ENCODE measurements around the gene PRX. TPM values are rescaled to one million over a fixed set of nuclear protein-coding genes. Genes with fewer than 3 reads are reported as not detected.
A peak's percentile ranks its signal among the peaks of the same experiment; 100 is the strongest.

Gene PRX
- total and polyA plus RNA-seq, 9 of the 15 experiments (the other 6 are each of a cell fraction or from before 2014, with no cell fraction given), result 0.65 to 3.5 (median 1.7) TPM; not detected in 2

DNA sequence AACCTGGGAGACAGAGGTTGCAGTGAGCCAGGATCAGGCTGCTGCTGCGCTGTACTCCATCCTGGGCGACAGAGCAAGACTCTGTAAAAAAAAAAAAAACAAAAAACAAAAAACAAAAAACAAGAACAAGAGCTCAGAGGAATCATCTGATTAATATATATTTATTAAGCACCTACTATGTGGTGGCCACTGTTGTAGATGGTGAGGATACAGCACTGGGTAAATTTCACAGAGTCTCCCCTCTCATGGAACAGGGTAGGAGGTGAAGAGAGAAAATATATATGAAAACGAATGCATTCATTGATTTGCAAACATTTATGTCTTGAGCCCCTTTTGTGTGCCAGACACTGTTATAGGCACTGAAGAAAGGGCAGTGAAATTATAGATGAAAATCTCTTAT lies 18.5 kb upstream of the PRX start:
- 72% methylated on average over 3 of the region's 3 CpGs for WGBS (ENCODE audit: insufficient coverage, low coverage, missing lambda C conversion rate)
- no peaks in the 10 kb centered on the region for H4K20me1 ChIP-seq (replicated peaks; ENCODE audit: control insufficient read depth, insufficient read depth, low read length)
- FAIRE-seq, result no peak

More for the DNA sequence above, 18.5 kb upstream of the PRX start:
- ChIA-PET POLR2A (interaction anchor here (2.5 kb wide), 1 partner anchor 32 kb away, joined by 10 read pairs; no protein-coding TSS in a partner anchor), CTCF (ENCODE audit: low intra/inter-chr PET ratio) (no interaction called here)
- no peak overlapping the region for H2AFZ ChIP-seq (ENCODE audit: low read depth, low read length)
- in situ Hi-C loops (cut with MboI) (no loop called here), intact Hi-C loops (cut with micrococcal nuclease) (no loop called here)
- peaks cover 3% of the 10 kb centered on the region; the same call in 1 of the 3 replicates for H3K79me2 ChIP-seq (ENCODE audit: control insufficient read depth, insufficient read depth, low read length)
- no peak overlapping the region for H3K4me3 ChIP-seq
- no peak for DNase-seq (ENCODE audit: extremely low read depth in 1 of 4, low spot score in 3 of 4)
- H3K4me1 ChIP-seq (replicated peaks in 1 of 2; ENCODE audit: control insufficient read depth in 2 of 2, insufficient read depth in 2 of 2, low read length in 2 of 2), result peaks cover 12 to 45% of the 10 kb centered on the region in 2 experiments
- peak overlapping the region in 1 of 2 experiments; percentile 86; a peak in 2 of 4 replicates for H3K9ac ChIP-seq (ENCODE audit: insufficient read depth in 1 of 2, low read depth in 2 of 2, low read length in 2 of 2)
- no peak overlapping the region for H3K4me2 ChIP-seq (ENCODE audit: insufficient read depth, low read length)
- H3K27ac ChIP-seq (ENCODE audit: extremely low read depth, low read depth, low read length), result 0 out of 3 replicates have a peak overlapping the region, but pooled peaks have one; percentile 6
- no peaks in the 10 kb centered on the region for H3K9me3 ChIP-seq (replicated peaks; ENCODE audit: control insufficient read depth, insufficient read depth, low read depth, low read length)
- H3K27me3 ChIP-seq (ENCODE audit: control insufficient read depth in 2 of 2, insufficient read depth in 2 of 2, low read length in 2 of 2), result no peaks in the 10 kb centered on the region
- no peaks in the 10 kb centered on the region for H3K9me1 ChIP-seq (ENCODE audit: control insufficient read depth, insufficient read depth, low read length)
- BruUV-seq (replicated peaks), result no TSS peak
- H3K36me3 ChIP-seq (ENCODE audit: control insufficient read depth, insufficient read depth, low read length), result no peaks in the 10 kb centered on the region
- TF ChIP-seq, protein P1, sequence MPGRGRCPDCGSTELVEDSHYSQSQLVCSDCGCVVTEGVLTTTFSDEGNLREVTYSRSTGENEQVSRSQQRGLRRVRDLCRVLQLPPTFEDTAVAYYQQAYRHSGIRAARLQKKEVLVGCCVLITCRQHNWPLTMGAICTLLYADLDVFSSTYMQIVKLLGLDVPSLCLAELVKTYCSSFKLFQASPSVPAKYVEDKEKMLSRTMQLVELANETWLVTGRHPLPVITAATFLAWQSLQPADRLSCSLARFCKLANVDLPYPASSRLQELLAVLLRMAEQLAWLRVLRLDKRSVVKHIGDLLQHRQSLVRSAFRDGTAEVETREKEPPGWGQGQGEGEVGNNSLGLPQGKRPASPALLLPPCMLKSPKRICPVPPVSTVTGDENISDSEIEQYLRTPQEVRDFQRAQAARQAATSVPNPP (IDR thresholded peaks at IDR 0.05; ENCODE audit: borderline replicate concordance, insufficient read depth, insufficient read length), result no peak
- peak; percentile 67; the same call in 1 of the 2 replicates for TF ChIP-seq ZKSCAN1 (IDR thresholded peaks at IDR 0.05; ENCODE audit: low read depth, low read length)
- TF ChIP-seq, protein P2, sequence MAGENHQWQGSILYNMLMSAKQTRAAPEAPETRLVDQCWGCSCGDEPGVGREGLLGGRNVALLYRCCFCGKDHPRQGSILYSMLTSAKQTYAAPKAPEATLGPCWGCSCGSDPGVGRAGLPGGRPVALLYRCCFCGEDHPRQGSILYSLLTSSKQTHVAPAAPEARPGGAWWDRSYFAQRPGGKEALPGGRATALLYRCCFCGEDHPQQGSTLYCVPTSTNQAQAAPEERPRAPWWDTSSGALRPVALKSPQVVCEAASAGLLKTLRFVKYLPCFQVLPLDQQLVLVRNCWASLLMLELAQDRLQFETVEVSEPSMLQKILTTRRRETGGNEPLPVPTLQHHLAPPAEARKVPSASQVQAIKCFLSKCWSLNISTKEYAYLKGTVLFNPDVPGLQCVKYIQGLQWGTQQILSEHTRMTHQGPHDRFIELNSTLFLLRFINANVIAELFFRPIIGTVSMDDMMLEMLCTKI (IDR thresholded peaks at IDR 0.05; ENCODE audit: partially characterized antibody), result no peak
- ATAC-seq, result no peak
